SK-N-SH (cell line): Measurements from ENCODE around the gene NKD1. TPM values are rescaled to one million over a fixed set of nuclear protein-coding genes. Genes with fewer than 3 reads are reported as not detected.

Source experiments
- CTCF ChIA-PET: fragments of 300-600, 350-600 bp; formaldehyde crosslinking; extraction: SDS; loops from one replicate; lab custom pipeline; 2021; lab: Yijun Ruan, JAX
- POLR2A ChIA-PET: fragments of 350-600 bp; sonication (Branson Sonifier 250); formaldehyde crosslinking; extraction: SDS; loops from one replicate; lab custom pipeline; 2020; ENCODE audit warnings: antibody characterized with exemption, inconsistent platforms; lab: Yijun Ruan, JAX
- DNase-seq: peaks from one replicate; pipeline ENCODE4 v3.0.0; 2012
- H2AFZ ChIP-seq: fragments of 200-600 bp; sonication (generic); 2 replicates; pipeline ENCODE4 v1.8.1; 2016; ENCODE audit warnings: antibody characterized with exemption, mild to moderate bottlenecking, low read depth
- H3F3A ChIP-seq: fragments of 200-600 bp; sonication (generic); replicated peaks from 2 replicates; pipeline ENCODE3; 2016; ENCODE audit warnings: antibody characterized with exemption, mild to moderate bottlenecking; ENCODE audit not compliant: insufficient read depth
- H3K27ac ChIP-seq, 2 experiments: fragments of 200-500 bp in 1 of 2; fragments of 200-600 bp in 1 of 2; sonication (Bioruptor generic) in 1 of 2; sonication (generic), shearing (Covaris generic) in 1 of 2; 2 replicates each; pipeline versions ENCODE4 v1.5.1 to v1.6.1; 2014 to 2016; ENCODE audit warnings: low read depth in 2 of 2, inconsistent platforms in 1 of 2, low read length in 1 of 2, mild to moderate bottlenecking in 1 of 2, mixed read lengths in 1 of 2
- H3K27me3 ChIP-seq: fragments of 200-600 bp; sonication (generic), shearing (Covaris generic); 2 replicates; pipeline ENCODE4 v1.6.1; 2016; ENCODE audit warnings: mixed run types; ENCODE audit not compliant: insufficient read depth
- H3K36me3 ChIP-seq, 2 experiments: fragments of 200-500 bp in 1 of 2; fragments of 200-600 bp in 1 of 2; sonication (Bioruptor generic) in 1 of 2; sonication (generic) in 1 of 2; replicated peaks in 1 of 2; 2 replicates each; pipeline versions ENCODE3 to v1.5.1; 2014 to 2016; ENCODE audit warnings: low read length in 1 of 2, mild to moderate bottlenecking in 1 of 2; ENCODE audit not compliant: insufficient read depth in 2 of 2, control insufficient read depth in 1 of 2
- H3K4me1 ChIP-seq, 2 experiments: fragments of 200-500 bp in 1 of 2; fragments of 200-600 bp in 1 of 2; sonication (Bioruptor generic) in 1 of 2; sonication (generic), shearing (Covaris generic) in 1 of 2; 2 replicates each; pipeline versions ENCODE4 v1.5.1 to v1.6.1; 2014 to 2016; ENCODE audit warnings: low read depth in 1 of 2, low read length in 1 of 2, mixed run types in 1 of 2; ENCODE audit not compliant: insufficient read depth in 2 of 2, control insufficient read depth in 1 of 2
- H3K4me2 ChIP-seq: fragments of 200-600 bp; sonication (generic), shearing (Covaris generic); 2 replicates; pipeline ENCODE4 v1.6.1; 2017; ENCODE audit warnings: mixed run types
- H3K4me3 ChIP-seq, 2 experiments: fragments of 200-500 bp in 1 of 2; fragments of 200-600 bp in 1 of 2; sonication (Bioruptor generic) in 1 of 2; sonication (generic), shearing (Covaris generic) in 1 of 2; 2 replicates each; pipeline versions ENCODE4 v1.5.1 to v1.8.1; 2014 to 2016; ENCODE audit warnings: low read depth in 2 of 2, inconsistent platforms in 1 of 2, low read length in 1 of 2, mild to moderate bottlenecking in 1 of 2, mixed read lengths in 1 of 2, moderate library complexity in 1 of 2
- H3K79me2 ChIP-seq: fragments of 200-600 bp; sonication (generic); 2 replicates; pipeline ENCODE4 v1.8.1; 2017; ENCODE audit warnings: mild to moderate bottlenecking; ENCODE audit not compliant: insufficient read depth
- H3K9ac ChIP-seq: fragments of 200-600 bp; sonication (generic); 2 replicates; pipeline ENCODE4 v1.6.1; 2017; ENCODE audit warnings: mixed run types
- H3K9me2 ChIP-seq: fragments of 200-600 bp; sonication (generic); 2 replicates; pipeline ENCODE4 v1.6.1; 2017; ENCODE audit warnings: mixed run types
- H3K9me3 ChIP-seq: fragments of 200-600 bp; sonication (generic); 2 replicates; pipeline ENCODE4 v1.6.1; 2017; ENCODE audit warnings: mixed run types, mild to moderate bottlenecking, moderate library complexity
- H4K20me1 ChIP-seq: fragments of 200-600 bp; sonication (generic); 2 replicates; pipeline ENCODE4 v1.6.1; 2017; ENCODE audit warnings: mild to moderate bottlenecking, mixed run types; ENCODE audit not compliant: insufficient read depth
- CHD2 ChIP-seq: fragments of 150-350 bp; IDR thresholded peaks from 2 replicates; pipeline ENCODE4 v1.6.1; 2018; ENCODE audit warnings: low read length; ENCODE audit not compliant: partially characterized antibody
- EP300 ChIP-seq, 2 experiments: IDR thresholded peaks; 2 replicates each; pipeline versions ENCODE4 v1.4.0 to v1.6.1; 2012; ENCODE audit warnings: borderline replicate concordance in 1 of 2, low read depth in 1 of 2, low read length in 1 of 2
- FOSL2 ChIP-seq: IDR thresholded peaks from 2 replicates; pipeline ENCODE4 v1.4.0; 2012; ENCODE audit warnings: low read depth, mild to moderate bottlenecking, moderate library complexity, borderline replicate concordance
- FOXJ3 ChIP-seq: sonication (generic); formaldehyde crosslinking; IDR thresholded peaks from 2 replicates; pipeline ENCODE4 v1.5.1; 2020; ENCODE audit warnings: mild to moderate bottlenecking, missing genetic modification reagents
- IRF3 ChIP-seq: fragments of 150-350 bp; IDR thresholded peaks from 2 replicates; pipeline ENCODE4 v1.6.1; 2016; ENCODE audit warnings: mild to moderate bottlenecking, low read depth, low read length
- REST ChIP-seq: IDR thresholded peaks from 2 replicates; pipeline ENCODE4 v1.6.1; 2012; ENCODE audit warnings: mild to moderate bottlenecking, low read depth, low read length, moderate library complexity
- RXRA ChIP-seq: IDR thresholded peaks from 2 replicates; pipeline ENCODE4 v1.4.0; 2012; ENCODE audit warnings: low read depth, mild to moderate bottlenecking, borderline replicate concordance
- TAF1 ChIP-seq: IDR thresholded peaks from 2 replicates; pipeline ENCODE4 v1.6.1; 2012; ENCODE audit warnings: low read depth, mild to moderate bottlenecking, low read length, moderate library complexity, borderline replicate concordance
- WGBS: methylation state at CpG from one replicate; pipeline ENCODE4 v1.1.6; 2017; ENCODE audit warnings: low lambda C conversion rate; 5-methylcytosine and 5-hydroxymethylcytosine counted together
- polyA plus RNA-seq, 3 experiments: library from polyadenylated mRNA; depleted of rRNA; stranded (reverse); fragments of >200 nt; gene quantifications; 2 replicates each; pipeline ENCODE4 v1.2.3, GENCODE V29; 2012
- TF ChIP-seq, protein P1 (sequence below): fragments of 200-600 bp; sonication (generic); IDR thresholded peaks from 2 replicates; pipeline ENCODE4 v1.6.1; 2017; ENCODE audit warnings: antibody characterized with exemption, mild to moderate bottlenecking, moderate library complexity
- TF ChIP-seq, protein P2 (sequence below): IDR thresholded peaks from 2 replicates; pipeline ENCODE4; 2012

Gene NKD1
- polyA plus RNA-seq, 1 of the 3 experiments (the other 2 are of a cell fraction), result 0.02 TPM

- POLR2A ChIA-PET, result no interaction called here
- Histone ChIP-seq H4K20me1 (no peaks in the 10 kb centered on the region), H3K4me3 (no peak overlapping the region), H3K27me3 (no peaks in the 10 kb centered on the region), H3K9me2 (no peaks in the 10 kb centered on the region), H2AFZ (no peak overlapping the region), H3K79me2 (no peaks in the 10 kb centered on the region), H3K36me3 (no peaks in the 10 kb centered on the region), H3K4me1 (no peaks in the 10 kb centered on the region), H3K9me3 (no peaks in the 10 kb centered on the region), H3F3A (no peaks in the 10 kb centered on the region), H3K9ac (no peak overlapping the region), H3K27ac (no peak overlapping the region), H3K4me2 (no peak overlapping the region)
- 59% methylated on average over 8 of the region's 13 CpGs for WGBS
- TF ChIP-seq CHD2, result no peak
- TF ChIP-seq FOXJ3 (CRISPR knock-in tag), result no peak
- TF ChIP-seq REST, result no peak
- TF ChIP-seq, protein P1, sequence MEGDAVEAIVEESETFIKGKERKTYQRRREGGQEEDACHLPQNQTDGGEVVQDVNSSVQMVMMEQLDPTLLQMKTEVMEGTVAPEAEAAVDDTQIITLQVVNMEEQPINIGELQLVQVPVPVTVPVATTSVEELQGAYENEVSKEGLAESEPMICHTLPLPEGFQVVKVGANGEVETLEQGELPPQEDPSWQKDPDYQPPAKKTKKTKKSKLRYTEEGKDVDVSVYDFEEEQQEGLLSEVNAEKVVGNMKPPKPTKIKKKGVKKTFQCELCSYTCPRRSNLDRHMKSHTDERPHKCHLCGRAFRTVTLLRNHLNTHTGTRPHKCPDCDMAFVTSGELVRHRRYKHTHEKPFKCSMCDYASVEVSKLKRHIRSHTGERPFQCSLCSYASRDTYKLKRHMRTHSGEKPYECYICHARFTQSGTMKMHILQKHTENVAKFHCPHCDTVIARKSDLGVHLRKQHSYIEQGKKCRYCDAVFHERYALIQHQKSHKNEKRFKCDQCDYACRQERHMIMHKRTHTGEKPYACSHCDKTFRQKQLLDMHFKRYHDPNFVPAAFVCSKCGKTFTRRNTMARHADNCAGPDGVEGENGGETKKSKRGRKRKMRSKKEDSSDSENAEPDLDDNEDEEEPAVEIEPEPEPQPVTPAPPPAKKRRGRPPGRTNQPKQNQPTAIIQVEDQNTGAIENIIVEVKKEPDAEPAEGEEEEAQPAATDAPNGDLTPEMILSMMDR, result no peak
- no peak for TF ChIP-seq RXRA
- no peak for TF ChIP-seq TAF1
- no peak for DNase-seq
- CTCF ChIA-PET, result interaction anchor here (0.7 to 2.4 kb wide), 3 partner anchors 106 to 518 kb away, joined by 3 to 6 read pairs (median 4); no protein-coding TSS in a partner anchor
These were observed 11.8 kb downstream of the NKD1 start for GRCh38 chr16:50559804-50560514.

DNA sequence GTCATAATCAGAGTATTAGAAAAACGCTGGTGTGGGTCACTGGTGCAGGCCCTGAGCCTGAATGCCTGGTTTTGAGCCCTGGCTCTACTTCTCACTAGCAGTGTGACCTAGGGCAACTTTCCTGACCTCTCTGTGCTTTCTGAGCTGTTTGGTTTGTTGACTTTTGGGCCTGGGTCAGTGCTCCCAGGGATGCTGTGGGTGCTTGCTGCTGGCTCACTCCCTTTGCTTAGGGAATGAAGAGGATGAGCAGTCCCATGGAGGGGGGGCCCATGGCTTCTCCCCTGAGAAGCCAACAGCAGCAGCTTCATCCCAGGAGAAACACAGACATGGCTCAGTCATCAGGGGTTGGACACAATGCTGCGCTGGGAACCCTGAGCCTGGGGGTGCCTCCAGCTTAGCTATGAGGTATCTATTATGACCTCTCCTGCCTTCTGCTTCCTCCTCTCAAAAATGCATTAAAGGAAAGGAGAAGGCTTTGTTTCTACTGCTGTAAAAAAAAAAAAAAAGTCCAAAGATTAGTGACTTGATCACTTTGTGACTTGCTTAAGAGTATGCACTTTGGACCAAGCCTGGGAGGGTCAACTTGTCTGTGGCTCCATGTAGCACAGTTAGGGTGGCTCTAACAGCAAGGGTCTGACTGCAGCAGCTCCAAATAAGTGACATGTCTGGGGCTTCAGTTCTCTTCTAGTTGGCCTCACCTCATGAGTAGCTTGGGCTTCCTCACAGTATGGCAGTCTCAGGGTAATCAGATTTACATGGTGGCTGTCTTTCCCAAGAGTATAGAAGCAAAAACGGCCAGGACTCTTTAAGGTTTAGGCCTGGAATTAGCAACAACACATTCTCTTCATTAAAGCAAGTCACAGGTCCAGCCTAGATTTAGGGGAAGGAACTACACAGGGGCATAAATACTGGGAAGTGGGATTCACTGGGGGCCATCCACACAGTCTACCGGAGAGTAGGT is 13.0 kb downstream of the NKD1 start:
- H2AFZ ChIP-seq, result no peak overlapping the region
- WGBS, result 32% methylated on average over 4 of the region's 4 CpGs
- no peaks in the 10 kb centered on the region for H3K36me3 ChIP-seq
- no peaks in the 10 kb centered on the region for H4K20me1 ChIP-seq
- H3K79me2 ChIP-seq, result no peaks in the 10 kb centered on the region
- no peak overlapping the region for H3K4me2 ChIP-seq
- H3K4me1 ChIP-seq, result peaks cover 0 to 2% of the 10 kb centered on the region in 2 experiments; a peak in 1 of 4 replicates
- ChIA-PET POLR2A (no interaction called here), CTCF (no interaction called here)
- no peak overlapping the region for H3K9ac ChIP-seq
- no peaks in the 10 kb centered on the region for H3K9me3 ChIP-seq
- H3K9me2 ChIP-seq, result no peaks in the 10 kb centered on the region
- H3K4me3 ChIP-seq, result no peak overlapping the region
- no peak overlapping the region for H3K27ac ChIP-seq
- DNase-seq, result no peak
- H3K27me3 ChIP-seq, result no peaks in the 10 kb centered on the region
- H3F3A ChIP-seq, result no peaks in the 10 kb centered on the region
- TF ChIP-seq TAF1, result no peak
- TF ChIP-seq EP300 (IDR thresholded peaks at IDR 0.05; ENCODE audit: borderline replicate concordance in 1 of 2, low read depth in 1 of 2, low read length in 1 of 2), result no peak
- TF ChIP-seq IRF3, result no peak
- TF ChIP-seq RXRA, result no peak
- TF ChIP-seq FOSL2, result no peak
- TF ChIP-seq, protein P2, sequence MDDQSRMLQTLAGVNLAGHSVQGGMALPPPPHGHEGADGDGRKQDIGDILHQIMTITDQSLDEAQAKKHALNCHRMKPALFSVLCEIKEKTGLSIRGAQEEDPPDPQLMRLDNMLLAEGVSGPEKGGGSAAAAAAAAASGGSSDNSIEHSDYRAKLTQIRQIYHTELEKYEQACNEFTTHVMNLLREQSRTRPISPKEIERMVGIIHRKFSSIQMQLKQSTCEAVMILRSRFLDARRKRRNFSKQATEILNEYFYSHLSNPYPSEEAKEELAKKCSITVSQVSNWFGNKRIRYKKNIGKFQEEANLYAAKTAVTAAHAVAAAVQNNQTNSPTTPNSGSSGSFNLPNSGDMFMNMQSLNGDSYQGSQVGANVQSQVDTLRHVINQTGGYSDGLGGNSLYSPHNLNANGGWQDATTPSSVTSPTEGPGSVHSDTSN, result no peak
- TF ChIP-seq FOXJ3 (CRISPR knock-in tag), result no peak
